EL (cell line): Measurements from ENCODE around the gene TCF3.

Experiments used
- DNase-seq: peaks from one replicate; pipeline ENCODE4 v3.0.0-alpha.2; 2016

Gene TCF3

DNA sequence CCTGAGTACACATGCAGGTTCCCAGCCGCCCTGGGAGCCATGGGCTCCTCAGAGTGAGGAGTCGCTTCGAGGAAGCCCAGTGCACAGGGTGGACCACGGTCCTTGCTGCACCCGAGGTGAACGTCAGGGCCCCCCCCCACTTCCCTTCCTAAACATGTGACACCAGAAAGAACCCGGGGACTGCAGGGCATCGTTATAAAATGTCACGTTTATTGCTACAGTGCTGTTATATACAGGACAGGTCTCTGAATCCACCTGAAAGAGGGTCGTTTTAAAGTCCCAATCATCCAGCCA is 43.4 kb downstream of the TCF3 start:
- no peak for DNase-seq

DNA sequence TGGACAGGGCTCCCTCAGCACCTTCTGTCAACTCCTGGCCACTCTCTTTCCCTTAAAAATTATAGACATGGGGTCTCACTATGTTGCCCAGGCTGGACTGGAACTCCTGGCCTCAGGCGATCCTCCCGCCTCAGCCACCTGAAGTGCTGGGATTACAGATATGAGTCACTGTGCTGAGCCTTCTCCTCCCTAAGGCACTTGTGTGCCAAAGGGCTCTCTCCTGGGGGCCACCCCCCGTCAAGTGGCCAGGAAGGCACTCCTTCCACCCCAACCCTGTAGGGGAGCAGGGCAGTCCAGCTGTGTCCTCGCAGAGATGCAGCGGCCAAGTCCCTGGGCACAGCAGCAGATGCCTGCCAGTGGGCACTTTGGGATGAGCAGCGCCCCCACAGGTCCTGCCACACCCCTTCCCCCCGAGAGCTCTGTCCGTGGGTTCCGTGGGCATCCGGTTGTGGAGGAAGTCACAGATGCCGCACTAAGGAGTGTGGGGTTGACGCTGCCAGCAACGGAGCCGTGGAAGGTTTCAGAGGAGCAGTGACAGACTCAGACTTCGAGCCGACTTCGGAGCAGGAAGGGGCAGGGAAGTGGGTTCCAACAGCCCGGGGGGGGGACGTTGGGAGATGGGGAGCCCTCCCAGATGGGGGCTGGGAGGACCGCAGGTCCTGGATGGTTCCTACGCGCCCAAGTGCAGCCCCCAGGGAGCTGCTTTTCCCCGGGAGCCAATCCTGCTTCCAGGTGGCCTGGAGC is 43.9 kb downstream of the TCF3 start:
- peak; percentile 39 for DNase-seq

DNA sequence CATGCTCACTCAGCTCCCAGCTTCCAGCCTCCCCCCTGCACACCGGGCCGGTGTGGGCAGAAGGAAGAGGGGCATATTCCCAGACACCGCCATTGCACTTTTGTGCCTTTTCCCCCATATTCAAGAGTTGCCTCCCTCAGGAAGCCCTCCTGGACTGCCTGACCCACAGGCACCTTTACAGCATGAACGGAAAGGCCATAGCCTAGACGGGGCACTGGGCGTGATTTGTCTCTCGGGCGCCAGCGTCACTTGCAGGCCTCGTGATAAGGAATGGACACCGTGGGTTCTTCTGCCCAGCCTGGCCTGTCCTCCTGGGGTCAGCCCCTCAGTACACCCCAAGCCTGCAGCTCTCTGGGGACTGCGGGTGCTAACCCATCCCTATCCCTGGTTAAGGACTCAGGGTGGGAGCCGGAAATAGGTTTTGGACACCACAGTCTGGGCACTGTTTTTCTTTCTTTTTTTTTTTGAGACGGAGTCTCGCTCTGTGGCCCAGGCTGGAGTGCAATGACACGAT is 46.2 kb downstream of the TCF3 start:
- no peak for DNase-seq

DNA sequence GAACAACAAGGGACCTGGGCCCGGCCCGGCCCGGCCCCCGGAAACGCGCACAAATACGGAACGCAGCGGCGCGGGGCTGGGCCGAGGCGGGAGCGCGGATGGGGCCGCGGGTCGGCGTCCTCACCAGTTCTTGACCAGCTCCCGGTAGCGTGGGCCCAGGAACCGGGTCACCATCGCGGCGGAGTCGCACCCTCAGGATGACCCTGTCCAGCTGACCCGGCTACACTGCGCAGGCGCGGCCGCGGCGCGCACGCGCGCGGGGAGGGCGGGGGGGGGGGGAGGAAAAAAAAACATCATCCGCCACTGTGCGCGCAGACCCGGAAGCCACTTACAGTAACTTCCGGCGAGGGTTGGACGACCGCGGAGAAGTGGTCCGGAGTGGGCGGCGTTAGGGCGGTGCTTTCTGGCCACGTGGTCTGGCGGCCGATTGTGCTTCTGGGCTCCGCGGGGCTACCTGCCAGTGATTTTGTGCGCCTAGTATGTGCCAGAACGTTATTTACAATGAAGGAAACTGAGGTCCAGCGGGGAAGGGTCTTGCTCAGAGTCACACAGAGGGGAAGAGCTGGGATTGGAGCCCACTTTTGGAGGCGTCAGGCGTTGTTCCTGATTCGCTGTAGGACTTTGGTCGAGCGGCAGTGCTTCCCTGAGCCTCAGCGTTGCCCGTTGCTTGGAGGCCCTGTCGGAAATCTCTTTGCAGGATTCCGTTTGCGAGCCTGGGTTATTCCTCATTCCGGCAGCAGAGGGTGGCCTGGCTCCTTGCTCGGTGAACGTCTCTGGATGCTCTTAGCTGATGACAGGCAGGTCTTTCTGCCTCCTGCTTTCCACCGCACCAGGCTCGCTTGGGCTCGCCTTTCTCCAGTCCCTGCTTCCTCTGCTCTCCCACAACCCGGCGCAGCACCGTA is 46.9 kb downstream of the TCF3 start, which contains the start of gene UQCR11:
Gene UQCR11, minus strand, starts transcription at position 227 of the 902 bp plus-strand sequence. Its CDS starts 53 bp downstream, at position 174.
- DNase-seq = peak; percentile 96

DNA sequence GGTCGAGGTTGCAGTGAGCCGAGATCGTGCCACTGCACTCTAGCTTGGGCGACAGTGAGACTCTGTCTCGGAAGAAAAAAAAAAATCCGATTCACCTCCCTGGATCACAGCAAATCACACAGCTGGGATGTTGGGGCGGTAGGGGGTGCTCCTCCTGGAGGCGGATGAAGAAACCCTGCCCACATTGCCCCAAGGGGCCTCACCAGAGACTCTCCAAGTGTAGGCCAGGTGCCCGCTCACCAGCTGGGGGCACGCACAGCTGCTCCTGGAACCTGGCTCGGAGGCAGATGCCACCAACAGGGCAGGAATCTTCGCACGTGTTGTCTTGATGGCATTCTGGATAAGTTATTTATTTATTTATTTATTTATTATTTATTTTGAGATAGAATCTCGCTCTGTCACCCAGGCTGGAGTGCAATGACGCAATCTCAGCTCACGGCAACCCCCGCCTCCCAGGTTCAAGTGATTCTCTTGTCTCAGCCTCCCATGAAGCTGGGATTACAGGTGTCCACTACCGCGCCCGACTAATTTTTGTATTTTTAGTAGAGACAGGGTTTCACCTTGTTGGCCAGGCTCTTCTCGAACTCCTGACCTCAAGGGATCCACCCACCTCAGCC is 50.2 kb downstream of the TCF3 start:
- DNase-seq = no peak

DNA sequence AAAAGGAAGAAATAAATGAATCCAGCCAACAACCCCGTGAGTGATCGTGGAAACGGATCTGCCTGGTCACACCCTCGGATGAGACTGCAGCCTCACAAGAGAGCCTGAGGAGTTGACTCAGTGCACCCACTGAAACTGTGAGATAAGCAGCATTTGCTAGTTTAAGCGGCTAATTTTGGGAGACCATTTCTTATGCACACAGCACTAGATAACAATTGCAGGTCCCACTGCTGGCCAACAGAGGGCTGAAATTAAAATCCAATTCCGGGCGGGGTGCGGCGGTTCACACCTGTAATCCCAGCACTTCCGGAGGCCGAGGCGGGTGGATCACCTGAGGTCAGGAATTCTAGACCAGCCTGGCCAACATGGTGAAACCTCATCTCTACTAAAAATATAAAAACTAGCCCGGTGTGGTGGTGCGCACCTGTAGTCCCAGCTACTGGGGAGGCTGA is 50.8 kb downstream of the TCF3 start:
- DNase-seq = no peak

DNA sequence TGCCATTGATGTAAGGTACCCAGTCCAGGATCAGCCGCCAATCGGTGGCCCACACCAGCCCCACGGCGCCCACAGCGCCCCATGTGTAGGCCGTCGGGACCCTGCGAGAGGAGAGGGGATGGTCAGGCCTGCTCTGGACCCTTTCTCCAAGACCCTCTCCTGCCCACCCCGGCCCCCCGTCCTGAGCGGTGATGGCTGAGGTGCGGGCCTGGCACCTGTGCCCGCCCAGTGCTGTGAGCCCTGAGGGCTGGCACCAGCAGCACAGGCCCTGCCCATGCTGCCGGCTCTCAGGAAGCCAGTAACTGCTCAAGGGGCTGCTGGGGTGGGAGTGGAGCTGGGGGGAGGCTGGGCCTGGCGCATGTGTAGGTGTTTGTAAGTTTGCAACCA is 53.0 kb downstream of the TCF3 start:
- no peak for DNase-seq

DNA sequence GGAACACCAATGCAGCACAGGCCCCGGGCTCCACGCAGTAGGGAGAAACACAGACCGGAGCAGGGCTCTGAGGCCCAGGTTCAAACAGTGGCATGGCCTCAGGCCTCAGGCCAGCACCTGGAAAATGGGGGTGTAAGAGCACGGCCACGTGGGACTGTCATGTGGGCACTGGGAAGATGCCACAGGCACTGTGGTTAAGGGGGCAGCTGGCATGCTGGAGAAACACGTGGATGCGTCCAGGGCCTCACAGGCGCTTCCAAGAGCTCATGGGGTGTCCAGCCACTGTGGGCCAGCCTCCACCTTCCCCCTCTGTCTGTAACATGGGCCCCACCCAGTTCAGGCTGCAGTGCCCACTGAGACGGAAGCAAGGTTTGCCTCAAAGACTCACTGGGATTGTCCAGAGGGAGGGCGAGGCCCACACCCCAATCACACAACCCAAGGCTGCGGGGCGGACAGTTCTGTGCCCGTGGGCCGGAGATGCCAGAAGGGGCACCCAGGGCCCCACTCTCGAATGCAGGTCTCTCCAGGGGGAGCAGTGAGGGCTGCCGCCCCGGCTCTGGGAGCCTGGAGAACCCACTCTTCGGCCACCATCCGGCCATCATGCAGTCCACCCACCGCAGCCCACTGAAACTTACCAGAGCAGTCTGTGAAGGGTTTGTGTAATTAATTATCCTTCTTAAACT is 53.5 kb downstream of the TCF3 start:
- DNase-seq = no peak

DNA sequence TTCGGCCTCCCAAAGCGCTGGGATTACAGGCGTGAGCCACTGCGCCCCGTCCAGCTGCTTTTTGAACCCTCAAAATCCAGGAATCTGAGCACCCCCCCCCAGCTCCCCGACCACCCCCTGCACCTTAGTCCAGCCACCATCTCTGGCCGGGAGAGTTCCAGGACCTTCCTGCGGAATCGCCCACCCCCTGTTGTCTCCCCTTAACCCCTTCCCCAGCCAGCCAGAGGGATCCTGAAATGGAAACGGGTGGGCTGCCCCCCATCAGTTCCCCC is 59.0 kb downstream of the TCF3 start:
- DNase-seq = no peak

DNA sequence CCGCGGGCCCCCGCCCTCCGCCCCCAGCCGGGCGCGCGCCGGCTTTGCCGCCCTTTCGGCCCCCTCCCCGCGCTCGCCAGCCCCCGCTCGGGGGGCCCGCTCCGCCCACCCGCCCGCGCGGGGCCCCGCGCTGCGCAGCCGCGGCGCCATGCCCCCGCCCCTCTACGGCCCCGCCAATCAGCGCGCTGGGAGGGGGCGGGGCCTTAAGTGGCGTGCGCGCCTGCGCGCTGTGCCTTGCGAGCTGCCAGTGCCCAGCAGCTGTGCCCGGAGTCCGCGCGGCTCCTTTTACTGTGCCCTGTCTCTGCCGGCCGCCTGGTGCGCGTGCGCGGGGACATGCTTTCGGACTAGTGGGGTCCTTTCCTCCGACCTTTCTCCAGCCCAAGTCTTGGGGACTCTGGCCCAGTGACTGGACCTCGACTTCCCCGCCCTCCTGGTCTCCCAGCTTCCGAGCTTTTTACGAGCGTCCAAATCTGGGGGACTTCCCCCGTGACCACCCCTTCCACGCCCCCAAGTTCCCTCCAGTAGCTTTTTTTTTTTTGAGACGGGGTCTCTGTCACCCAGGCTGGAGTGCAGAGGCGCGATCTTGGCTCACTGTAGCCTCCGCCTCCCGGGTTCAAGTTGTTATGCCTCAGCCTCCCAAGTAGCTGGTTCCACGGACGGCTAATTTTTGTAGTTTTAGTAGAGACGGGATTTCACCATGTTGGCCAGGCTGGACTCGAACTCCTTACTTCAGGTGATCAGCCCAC is 59.5 kb downstream of the TCF3 start, which contains the start of gene MBD3:
Gene MBD3, minus strand, starts transcription at position 111 of the 746 bp plus-strand sequence. CDS start 234 bp downstream, outside the sequence.
- DNase-seq = peak; percentile 94

DNA sequence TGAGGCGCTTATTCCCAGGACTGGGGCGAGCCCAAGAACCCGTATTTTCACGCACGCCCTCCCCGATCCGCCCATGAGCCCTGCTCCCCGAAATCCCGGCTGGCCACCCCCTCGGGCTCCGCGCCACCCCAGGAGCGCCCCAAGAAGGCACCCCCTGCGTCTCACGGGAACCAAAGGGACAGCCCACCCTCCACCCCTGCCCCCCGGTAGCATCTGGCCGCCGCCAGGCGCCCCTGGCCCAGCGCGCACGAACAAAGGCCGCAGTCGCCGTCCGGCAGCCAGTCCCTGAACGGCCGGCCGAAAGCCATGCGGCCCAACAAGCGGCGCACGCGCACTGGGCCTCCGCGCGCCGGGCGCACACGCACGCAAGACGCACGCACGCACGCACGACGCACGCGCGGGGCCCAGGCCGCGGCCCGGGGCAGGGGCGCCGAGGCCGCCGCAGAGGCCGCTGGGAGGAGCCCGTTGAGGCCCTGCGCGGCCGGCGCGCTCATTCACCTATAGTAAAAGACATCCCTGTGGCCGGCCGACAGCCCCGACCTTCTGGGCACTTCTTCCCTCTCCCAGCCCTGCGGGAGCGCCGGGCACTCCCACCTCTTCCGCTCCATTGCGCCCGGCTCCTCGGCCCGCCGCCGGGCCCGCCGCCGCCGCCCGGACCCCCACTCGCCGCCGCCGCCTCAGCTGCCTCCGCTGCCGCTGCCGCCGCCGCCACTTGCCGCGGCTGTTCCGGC is 60.2 kb downstream of the TCF3 start:
- peak; percentile 90 for DNase-seq

DNA sequence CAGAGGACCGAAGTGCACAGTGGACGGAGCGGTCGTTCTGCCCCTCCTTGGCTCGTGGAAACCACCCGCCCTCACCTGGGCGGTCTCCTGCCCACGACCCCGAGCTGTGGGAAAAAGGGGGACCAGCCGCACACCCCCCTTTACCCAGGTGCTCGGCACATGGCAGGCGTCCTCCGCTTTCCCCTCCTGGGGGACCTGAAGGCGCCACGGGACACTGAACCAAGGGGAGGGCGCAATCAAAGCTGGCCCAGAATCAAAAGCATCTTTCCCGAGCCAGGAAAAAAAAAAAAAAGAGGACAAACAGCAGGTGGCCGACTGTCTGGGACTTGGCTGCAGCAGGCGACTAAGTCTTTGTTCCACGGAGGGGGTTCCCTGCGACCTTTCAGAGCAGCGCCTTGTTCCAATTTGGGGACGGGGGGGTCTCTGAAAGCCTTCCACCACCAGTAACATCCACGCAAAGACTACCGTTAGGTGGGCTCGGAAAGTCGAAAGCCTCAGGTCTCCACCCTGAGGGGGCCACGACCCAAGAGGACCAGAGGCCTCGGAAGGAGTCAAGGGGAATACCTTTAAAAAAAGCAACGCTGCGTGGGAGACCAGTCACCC is 60.9 kb downstream of the TCF3 start:
- peak; percentile 22 for DNase-seq

DNA sequence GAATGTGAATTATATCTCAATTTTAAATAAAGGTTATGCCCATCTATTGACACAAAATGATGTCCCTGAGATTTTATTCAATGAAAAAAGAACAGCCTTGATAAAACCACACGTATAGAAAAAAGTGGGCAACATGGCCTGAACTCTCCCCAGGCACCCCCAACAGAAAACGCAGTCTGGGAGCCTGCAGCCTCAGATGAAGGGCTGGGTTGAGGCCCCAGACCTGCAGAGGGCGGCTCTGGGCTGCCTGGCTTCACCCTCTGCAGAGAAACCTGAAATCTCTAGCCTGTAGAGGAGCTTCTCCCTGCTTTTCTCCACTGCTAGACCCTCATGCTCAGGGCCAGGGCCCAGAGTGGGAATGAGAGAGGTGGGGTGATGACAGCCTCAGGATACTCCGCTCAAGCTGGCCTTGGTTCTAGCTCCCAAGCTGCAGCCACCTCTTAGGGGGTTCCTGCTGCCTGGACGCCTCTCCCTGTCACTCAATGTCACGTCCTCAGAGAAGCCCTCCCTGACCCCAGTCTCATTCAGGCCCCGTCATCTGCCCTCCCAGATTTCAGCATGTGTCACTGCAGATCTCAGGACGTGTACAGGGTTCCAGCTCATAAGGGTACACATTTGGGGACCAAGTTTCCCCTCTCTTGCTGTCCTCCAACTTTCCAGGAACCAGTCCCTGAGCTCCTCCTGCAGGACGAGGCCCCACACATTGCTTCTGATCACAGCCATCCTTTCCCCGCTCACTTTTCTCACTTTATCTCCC is 61.6 kb downstream of the TCF3 start:
- DNase-seq = peak; percentile 30

DNA sequence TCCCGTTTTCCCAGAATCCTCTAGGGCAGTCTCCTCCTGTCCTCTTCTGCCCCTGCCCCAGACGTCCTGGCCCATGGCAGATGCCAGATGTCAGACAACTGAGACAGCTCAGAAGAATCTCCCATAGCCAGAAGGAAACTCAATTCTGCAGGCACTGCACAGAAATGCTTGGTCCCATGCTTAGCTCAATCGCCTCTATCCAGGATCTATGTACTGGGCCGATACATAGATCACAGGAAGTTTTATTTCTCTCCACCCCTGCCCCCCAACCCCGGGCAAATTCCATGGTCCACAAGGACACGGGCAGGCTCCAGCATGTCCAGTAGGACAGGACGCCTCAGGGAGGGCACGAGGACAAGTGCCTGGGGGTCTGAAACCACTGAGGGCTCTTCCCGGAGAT is 64.5 kb downstream of the TCF3 start:
- no peak for DNase-seq

DNA sequence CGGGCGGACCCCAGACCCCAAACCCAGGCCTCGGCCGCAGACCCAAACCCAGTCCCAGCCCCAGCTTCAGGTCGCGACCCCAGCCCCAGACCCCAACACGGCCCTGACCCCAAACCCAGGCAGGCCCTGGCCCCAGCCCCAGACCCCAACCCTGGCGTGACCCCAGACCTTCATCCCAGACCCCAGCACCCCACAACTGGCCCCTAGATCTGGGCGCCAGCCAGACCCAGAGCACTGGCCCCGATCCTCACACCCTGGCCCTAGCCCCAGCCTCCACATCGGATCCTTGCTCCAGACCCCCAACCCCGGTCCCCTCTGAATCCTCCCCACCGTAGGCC is 67.2 kb downstream of the TCF3 start:
- no peak for DNase-seq

DNA sequence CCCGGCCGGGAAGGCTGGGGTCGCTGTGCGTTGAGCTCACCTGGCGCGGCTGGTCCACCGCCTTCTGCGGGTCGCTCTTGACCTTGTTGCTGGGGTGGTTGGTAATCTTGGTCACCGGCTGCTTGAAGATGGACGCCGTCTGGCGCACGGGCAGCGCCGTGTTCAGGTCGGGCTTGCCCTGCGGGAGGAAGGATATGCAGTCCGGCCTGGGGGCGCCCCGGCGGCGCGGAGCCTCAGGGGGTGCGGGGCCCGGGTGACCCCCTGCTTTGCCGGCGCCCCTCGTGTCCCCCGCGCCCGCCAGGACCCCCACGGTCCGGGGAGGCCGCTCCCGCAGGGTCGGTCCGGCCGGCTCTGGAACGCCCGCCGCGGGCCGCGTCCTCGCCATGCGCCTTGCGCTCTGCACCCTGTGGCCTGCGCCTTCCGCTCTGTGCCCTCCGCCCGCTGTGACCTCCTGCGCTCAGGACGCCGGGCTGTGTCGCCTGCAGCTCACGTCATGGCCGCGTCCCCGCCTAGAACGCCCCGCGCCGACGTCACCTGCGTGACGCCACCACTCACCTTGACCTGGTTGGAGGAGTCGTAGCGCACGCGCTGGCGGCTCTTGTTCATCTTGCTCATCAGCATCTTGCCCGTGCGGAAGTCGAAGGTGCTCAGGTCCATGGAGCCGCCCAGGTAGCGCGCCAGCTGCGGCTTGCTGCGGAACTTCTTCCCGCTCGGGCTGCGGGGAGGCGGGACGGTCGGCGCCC is 67.7 kb downstream of the TCF3 start:
- no peak for DNase-seq

DNA sequence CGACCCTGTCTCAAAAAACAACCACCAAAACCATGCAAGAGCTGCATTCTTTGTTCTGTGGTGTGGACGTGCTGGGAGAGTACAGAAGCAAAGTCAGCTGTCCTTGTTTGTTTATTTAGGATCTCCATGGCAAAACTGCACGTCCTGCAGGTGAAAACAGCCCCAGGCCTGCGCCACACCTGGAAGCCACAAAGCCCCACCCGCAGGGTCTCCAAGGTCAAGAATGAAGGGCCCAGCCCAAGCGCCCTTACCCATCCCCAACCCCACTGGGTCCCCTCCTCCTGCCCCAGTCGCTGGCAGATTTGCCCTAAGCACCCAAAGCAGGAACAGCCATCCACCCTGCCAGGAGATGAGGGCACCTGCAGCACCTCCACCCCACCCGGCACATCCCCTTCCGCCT is 70.2 kb downstream of the TCF3 start:
- no peak for DNase-seq

DNA sequence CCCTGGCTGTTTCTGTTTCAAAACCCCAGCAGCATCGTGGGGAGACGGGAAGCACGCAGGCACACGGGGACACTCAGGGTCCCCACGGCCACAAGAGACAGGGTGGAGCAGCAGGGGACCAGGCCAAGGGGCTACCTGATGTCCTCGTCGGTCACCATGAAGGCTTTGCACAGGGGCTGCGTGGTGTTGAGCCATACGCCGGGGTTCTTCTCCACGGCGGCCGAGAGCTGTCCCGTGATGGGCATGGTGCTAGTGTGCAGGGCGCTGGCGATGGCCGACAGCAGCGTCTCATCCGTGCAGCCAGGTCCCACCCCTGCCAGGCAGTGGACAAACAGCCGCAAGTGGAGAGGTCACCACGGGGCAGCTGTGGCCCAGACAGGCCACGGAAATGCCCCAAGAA is 71.5 kb downstream of the TCF3 start:
- no peak for DNase-seq

DNA sequence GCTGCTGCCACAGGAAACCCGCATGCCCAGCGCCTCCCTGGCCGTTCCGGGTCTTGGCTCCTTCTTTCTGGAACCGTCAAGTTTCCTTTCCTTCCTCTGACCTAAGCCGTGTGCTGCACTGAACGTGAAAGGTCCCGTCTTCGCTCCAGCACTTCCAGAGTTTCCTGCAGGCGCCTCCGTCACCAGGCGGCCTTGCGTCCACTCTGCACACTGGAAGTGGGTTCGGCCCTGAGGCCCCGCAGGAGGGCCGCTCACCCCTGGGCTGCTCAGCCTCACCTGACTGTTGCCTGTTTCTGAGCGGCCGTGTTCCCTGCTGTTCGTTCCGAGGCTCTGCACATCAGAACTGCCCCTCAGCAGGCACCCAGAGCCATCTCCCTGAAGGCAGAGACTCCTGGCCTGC is 72.0 kb downstream of the TCF3 start:
- DNase-seq = no peak

DNA sequence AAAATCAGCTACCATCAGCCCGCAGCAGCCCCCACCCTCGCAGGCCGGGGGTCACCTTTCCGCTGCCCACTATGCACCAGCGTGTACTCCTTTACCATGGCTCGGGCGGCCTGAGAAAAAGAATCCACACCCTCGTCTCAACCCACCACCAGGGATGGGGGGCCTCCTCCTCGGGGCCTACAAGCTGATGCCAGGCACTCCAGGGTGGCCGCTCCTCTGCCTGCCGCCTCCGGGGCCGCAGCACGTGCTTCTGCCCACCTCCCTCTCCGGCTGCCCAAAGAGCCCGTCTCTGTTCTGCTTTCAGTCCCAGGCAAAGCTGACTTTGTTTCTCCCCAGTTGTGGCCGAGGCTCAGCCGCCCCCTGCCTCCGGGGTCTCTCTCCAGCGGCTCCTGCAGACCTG is 73.2 kb downstream of the TCF3 start:
- no peak for DNase-seq
